GM21526 (cell line): ENCODE results near the gene TRRAP.

Experiments
- ATAC-seq: cut with Tn5 transposase; IDR thresholded peaks from one replicate; pipeline ENCODE4 v1.9.1; 2021; ENCODE audit warnings: moderate library complexity; ENCODE audit not compliant: unreplicated experiment, low FRiP score

TRRAP gene

DNA sequence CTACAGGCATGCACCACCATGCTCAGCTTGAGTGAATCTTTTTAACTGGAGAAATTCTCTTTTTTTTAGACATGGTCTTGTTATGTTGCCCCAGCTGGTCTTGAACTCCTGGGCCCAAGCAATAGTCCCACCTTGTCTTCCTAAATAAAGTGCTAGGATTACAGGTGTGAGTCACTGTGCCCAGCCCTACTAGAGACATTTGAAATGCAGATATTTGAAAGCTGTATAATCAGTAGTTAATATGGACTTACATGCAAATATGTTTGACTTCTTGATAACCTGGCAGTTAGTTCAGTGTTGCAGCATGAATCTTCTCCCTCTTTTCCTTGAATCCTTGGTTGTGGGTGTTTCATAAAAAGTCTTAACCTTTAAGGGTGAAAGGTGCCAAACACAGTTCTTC lies 8.7 kb downstream of the TRRAP start:
- ATAC-seq = no peak

DNA sequence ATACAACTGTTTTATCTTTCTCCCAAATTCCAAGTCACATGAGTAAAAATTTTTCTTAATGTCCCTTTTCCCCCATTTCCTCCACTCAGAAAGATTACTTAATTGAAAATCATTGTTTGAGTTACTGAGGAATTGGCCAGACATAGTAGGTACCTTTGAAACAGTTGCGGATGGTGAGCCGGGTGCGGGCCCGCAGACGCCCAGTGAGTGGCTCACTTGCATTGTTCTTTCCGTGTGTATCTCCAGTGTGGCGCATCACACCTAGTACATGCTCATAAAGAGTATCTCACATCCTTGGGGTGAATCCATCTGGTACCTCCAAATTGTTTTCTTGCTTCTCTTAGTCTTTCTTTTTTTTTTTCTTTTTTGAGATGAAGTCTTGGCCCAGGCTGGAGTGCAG lies 14.3 kb downstream of the TRRAP start:
- no peak for ATAC-seq

DNA sequence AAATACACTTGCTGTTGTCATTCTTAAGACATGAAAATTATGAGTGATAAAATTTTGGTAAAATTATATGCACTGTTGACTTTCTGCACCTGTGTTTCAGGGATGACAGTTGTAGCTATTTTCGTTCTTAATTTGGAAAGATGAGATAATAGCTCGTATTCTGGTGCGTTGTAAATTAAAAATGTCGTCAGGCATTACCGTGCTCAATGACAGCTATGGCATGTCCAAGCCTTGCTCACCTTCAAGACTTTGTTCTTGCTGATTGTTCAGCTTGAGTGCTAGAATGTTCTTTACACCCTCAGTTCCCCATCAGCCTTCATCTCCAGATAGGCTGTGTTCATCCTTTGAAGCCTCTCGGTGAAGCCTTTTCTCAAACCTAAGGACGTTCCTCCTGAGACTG lies 21.5 kb downstream of the TRRAP start:
- no peak for ATAC-seq

DNA sequence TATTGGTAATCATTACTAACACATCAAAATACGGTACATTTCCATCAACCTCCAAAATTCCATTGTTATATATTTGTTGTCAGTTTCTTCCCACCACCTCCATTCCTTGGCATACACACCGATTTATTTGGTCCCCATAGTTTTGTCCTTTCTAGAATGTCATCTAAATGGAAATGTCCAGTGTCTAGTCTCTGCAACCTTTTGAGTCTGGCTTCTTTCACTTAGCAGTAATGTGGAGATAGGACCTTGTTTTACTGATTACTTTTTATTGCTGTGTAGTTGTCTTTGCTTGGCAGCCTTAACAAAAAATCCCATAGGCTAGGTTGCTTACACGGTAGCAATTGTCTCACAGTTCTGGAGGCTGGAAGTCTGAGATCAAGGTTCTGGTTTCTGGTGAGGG lies 22.5 kb downstream of the TRRAP start:
- ATAC-seq = no peak

DNA sequence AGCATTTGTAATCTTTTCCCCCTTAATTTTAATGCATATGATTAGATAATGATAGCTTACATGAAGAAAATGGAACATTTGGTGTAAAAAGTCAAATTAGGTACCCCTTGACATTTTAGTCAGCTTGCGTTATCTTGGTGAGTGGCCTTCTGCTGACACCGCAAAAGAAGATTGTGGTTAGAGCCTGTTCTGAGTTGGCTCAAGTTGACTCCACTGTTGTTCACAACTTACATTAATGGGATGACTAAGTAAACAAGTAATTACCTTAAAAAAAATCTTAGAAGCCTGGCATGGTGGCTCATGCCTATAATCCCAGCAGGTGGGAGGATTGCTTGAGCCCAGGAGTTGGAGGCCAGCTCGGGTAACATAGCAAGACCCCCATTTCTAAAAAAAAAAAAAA lies 24.2 kb downstream of the TRRAP start:
- no peak for ATAC-seq

DNA sequence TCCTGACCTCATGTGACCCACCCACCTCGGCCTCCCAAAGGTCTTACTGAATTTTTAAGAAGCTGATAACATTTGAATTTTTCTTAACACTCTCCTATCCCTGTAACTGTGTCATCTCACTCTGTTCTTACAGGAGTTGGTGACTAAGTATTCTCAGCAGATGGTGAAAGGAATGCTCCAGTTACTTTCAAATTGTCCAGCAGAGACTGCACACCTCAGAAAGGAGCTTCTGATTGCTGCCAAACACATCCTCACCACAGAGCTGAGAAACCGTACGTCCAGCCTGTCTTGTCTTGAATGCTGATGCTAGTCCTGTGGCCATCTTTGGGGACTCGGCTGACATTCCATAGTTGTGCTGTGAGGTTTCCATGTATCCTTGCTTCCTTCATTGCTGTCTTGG lies 24.9 kb downstream of the TRRAP start:
- no peak for ATAC-seq

DNA sequence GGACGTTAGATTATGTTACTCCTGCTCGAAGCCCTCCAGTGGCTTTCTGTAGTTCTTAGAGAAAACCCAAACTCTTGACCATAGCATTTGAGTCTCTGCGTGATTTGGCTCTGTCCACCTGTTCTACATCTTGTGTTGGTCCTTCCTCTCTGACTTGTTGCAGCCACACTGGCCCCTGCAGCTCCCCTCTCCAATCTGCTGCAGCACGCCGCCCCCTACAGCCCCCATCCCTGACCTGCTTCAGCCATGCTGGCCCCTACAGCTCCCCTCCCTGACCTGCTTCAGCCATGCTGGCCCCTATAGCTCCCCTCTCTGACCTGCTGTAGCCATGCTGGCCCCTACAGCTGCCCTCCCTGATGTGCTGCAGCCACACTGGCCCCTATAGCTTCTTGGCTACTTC lies 29.2 kb downstream of the TRRAP start:
- ATAC-seq = no peak

DNA sequence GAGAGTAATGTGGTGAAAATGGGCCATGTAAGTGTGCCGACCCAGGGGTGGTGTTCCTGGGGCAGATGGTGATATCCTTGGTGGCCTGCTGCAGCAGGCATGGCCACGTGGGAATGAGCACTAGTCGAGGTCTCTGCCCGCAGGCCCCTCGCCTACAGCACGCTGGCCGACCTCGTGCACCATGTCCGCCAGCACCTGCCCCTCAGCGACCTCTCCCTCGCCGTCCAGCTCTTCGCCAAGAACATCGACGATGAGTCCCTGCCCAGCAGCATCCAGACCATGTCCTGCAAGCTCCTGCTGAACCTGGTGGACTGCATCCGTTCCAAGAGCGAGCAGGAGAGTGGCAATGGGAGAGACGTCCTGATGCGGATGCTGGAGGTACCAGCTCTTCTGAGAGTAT lies 30.3 kb downstream of the TRRAP start:
- no peak for ATAC-seq

DNA sequence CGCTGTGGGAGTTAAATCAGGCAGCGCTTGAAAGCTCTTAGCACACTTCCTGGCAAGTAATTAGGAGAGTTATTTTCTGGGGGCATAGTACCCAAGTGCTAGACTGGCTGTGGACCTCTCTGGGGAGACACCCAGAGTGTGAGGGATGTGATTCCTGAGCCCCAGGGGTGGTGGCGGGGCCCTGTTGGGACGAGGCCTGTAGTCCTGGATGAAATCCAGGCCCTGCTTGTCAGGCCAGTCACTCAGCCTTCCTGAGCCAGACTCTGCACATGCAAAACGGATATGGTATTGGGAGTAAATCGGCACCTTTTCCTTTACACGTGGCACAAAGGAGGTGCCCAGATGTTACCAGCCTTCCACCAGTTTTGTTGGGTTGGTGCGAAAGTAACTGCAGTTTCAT lies 31.2 kb downstream of the TRRAP start:
- ATAC-seq = no peak

DNA sequence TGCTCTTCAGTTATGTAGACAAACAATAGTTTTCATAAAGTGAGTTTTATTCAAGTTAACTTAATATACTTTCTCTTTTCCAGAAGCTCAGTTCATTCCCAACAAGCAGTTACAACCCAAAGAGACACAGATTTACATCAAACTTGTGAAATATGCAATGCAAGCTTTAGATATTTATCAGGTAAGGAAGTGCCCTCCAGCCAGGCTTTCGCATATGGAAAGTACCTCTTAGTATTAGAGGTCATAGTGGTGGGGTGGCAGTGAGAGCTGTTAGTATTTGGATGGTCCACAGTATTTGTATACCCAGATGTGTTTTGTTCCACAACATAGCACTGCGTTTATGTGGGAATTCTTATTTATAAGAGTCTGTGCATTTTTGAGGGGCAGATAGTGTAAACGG lies 32.1 kb downstream of the TRRAP start:
- ATAC-seq = no peak

DNA sequence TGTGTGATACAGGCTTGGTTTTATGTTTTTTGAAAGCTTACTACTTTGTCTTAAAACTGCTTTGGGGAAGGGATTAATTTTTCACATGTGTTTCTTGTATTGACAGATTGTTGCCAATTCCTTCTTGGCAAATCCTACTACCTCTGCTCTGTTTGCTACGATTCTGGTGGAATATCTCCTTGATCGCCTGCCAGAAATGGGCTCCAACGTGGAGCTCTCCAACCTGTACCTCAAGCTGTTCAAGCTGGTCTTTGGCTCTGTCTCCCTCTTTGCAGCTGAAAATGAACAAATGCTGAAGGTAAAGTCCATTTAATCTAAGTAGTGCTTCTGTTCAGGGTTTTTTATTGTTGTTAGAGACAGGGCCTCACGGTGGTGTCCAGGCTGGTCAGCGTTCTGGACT lies 33.6 kb downstream of the TRRAP start:
- ATAC-seq = no peak

DNA sequence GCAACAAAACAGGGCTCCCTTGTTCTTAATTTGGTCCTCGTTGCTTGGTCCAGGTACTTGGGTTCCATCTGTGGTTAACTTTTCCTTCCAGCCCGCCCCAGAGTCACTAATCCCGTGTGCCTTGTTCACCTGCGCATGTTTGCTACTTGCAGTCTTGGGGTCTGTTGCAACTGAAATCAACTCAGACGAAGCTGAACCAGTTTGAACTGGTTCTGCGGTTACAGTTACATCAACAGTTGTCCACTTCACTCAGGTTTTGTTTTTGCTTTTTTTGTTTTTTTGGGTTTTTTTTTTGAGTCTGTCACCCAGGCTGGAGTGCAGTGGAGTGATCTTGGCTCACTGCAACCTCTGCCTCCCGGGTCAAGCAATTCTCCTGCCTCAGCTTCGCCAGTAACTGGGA lies 34.7 kb downstream of the TRRAP start:
- ATAC-seq = no peak

DNA sequence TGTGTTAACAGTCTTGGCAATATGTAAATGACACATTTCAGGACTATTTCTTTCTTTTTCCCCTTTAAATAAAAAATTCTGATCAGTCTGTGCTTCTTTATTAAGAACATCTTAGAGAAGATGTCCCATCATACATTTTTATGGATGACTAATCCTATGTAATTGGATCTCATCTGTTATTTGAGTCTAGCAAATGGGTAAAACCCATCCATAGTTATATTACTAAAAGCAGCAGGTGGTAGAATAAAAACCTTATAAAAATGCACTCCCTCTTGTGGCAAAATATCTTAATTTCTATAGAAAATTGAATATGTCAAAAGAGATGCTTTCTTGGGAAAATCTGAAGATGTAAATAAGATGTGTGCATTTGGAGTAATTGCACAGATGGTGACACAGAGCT lies 35.3 kb downstream of the TRRAP start:
- no peak for ATAC-seq

DNA sequence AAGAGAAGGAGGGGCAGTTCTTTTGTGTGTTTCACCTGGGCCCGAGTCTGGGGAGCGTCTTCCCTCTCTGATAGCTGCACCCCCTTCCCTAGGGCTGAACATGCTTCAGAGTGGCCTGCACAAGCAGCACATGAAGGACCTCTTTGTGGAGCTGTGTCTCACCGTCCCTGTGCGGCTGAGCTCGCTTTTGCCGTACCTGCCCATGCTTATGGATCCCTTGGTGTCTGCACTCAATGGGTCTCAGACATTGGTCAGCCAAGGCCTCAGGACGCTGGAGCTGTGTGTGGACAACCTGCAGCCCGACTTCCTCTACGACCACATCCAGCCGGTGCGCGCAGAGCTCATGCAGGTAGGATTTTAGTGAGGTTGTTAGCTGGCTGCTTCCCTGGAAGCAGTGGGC lies 39.0 kb downstream of the TRRAP start:
- no peak for ATAC-seq

DNA sequence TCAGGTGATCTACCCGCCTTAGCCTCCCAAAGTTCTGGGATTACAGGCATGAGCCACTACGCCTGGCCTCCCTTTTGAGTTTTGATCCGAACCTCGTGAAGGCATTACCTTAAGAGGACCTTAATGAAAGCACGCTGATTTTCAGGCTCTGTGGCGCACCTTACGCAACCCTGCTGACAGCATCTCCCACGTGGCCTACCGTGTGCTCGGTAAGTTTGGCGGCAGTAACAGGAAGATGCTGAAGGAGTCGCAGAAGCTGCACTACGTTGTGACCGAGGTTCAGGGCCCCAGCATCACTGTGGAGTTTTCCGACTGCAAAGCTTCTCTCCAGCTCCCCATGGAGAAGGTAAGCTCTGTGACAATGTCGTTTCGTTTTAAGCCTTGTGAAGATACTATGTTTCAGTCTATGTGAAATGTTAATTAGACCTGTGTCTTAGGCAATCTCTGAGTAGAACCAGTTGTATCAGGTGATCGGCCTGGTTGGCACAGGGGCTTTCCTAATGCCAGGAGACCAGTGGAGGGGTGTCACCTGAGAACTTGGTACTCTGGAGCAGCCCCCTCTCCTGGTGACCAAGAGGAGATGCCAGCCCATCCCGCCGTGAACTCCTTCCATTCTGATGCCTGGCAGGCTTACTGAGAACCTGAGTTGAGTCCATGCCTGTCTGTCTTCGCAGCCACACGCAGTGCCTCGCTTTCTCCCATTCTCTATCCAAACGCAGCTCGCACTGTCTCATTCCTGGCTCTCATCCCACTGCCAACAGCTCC lies 43.5 kb downstream of the TRRAP start:
- ATAC-seq = no peak

DNA sequence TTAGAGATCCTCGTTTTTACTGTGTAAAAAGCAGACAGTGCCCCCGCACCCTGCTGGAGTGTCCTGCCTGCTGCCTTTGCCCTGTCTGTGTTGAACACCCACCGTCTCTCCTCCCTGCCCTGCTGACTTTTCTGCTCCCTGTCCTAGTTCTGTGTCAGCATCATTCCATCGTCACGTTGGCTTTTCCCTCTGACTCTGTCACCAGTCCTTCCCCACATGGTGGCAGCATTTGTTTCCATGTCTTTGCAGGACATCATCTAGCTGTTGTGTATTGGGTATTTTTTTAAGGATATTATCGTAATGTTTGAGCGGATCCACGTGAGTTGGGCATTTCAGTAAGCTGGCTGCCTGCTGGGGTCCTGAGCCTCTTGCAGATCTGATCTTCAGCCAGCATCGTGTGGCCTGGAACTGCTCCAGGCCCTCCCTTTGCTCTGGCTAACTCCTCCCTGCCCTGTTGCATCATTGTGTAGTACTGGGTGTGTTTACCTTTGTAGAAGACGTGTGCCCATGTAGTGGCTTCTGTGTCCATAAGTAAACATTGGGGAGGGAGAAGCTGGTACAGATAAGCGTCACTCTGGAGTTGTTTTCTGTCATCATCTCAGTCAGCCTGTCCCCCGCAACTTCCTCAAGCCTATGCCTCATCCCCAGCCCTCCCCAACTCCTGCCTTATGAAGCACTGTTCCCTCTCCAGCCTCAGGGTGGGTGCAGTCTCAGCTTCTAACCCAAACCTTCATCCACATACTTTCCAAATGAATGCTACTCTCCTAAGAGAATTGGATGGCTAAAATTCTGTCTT lies 44.3 kb downstream of the TRRAP start:
- no peak for ATAC-seq

DNA sequence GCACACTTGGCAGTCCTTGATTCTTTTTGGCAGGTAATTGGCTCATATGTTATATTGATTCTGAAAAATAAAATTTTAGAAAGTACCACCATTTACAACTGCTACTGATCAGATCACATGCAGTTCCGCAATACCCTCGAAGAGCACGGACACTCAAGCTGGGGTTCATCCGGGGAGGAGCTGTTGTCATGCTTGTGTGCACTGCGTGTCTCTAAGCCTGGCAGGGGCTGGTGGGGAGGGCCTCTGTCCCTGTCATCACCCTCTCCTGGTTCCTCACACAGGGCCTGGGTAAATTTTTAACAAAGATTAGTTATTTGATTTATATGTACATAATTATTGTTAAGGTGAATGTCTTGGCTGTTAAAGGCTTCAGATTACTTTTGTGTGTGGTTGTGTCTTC lies 45.2 kb downstream of the TRRAP start:
- ATAC-seq = no peak

DNA sequence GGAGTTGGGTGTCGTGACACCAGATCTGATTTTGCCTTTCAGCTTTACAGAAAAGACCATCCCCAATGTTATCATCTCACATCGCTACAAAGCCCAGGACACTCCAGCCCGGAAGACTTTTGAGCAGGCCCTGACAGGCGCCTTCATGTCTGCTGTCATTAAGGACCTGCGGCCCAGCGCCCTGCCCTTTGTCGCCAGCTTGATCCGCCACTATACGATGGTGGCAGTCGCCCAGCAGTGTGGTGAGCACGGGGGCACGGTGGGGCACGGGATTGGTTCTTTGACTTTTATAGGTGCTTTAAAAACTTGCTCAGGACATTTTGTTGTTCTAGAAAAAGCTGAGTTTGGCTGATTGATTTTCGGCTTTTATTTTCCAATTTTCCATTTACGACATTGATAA lies 48.8 kb downstream of the TRRAP start:
- ATAC-seq = no peak

DNA sequence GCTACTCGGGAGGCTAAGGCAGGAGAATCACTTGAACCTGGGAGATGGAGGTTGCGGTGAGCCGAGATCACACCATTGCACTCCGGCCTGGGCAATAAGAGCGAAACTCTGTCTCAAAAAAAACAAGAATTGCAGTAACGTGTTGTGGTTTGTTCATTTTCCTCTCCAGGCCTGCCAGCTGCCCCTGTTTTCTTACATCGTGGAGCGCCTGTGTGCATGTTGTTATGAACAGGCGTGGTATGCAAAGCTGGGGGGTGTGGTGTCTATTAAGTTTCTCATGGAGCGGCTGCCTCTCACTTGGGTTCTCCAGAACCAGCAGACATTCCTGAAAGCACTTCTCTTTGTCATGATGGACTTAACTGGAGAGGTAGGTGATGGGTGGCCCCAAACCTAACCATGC lies 52.1 kb downstream of the TRRAP start:
- ATAC-seq = no peak

DNA sequence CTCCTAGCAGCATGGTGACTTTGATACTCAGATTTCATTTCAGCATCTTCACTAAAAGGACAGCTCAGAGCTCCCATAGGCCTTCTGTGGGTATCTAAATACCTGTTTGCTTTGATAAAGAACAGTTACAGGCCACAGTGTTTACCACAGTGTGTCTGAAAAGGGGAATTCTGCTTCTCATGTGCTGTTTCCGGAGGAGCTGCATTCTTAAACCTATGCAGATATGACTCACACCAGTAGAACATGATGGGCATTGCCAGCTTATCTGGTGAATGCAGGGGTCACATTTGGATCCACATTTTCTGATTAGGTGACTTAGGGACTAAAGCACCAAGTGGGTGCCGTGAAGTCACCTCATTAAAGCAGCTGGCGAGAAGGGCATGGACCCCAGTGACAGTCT lies 52.6 kb downstream of the TRRAP start:
- ATAC-seq = no peak

DNA sequence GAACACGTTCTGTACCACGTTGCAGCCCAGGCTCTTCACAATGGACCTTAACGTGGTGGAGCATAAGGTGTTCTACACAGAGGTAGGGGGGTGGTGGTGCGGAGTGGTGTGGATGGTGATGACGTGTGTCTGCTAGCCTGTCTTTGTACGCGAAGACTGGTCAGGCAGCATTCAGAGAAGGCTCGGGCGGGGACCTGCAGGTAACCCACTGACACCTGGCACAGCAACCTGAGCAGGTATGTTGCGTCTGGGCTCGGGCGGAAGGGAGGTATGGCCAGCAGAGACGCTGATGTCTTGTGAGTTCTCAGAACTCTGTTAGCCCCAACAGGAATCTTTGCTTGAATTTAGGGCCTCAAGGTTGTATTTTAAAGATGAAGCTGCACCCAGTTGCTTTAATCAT lies 55.0 kb downstream of the TRRAP start:
- ATAC-seq = no peak

DNA sequence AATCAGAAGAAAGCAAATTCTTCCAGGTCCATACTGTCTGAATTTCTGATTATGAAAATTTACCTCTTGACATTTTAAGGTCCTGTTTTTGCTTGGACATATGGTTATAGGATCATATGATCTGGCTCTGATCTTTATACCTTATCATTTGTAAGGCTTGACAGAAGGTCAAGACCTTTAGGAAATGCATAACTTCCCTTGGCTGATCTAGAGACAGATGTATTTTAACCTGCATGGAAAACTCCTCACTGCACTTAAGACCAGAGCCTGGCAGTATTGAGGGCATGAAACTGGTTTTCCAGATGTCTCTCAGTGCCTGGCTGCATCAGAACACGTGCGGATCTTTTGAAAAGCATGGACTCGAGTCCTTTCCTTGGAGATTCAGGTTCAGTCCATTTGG lies 55.9 kb downstream of the TRRAP start:
- no peak for ATAC-seq
